Motor neuron (in vitro differentiated cells): ENCODE measurements around the gene SH3RF3. TPM values are rescaled to one million over a fixed set of nuclear protein-coding genes. Genes with fewer than 3 reads are reported as not detected.
A peak's percentile ranks its signal among the peaks of the same experiment; 100 is the strongest.

Experiments used
- ATAC-seq, 8 experiments: fragments of 200-7000 bp; cut with Tn5 transposase; replicated peaks in 6 of 8; 2 replicates each; pipeline ENCODE4 v1.8.0; 2021; ENCODE audit warnings: mild to moderate bottlenecking in 8 of 8, moderate library complexity in 8 of 8
- H3K27ac ChIP-seq, 2 donors: fragments of 250-450 bp; sonication (Bioruptor Pico); 2 replicates each; pipeline ENCODE4 v1.9.0; 2021; ENCODE audit warnings: antibody characterized with exemption in 2 of 2, mild to moderate bottlenecking in 2 of 2, moderate library complexity in 1 of 2
- H3K4me1 ChIP-seq, 2 donors: fragments of 250-450 bp; sonication (Bioruptor Pico); replicated peaks in 1 of 2; 2 replicates each; pipeline ENCODE4 v1.6.1; 2021; ENCODE audit warnings: antibody characterized with exemption in 2 of 2, mild to moderate bottlenecking in 2 of 2, moderate library complexity in 1 of 2
- H3K4me3 ChIP-seq, 5 donors: fragments of 250-450 bp; sonication (Bioruptor Pico); 2 replicates each; pipeline ENCODE4 v1.9.0; 2021; ENCODE audit warnings: antibody characterized with exemption in 5 of 5, mild to moderate bottlenecking in 5 of 5, moderate library complexity in 4 of 5
- WGBS, 10 experiments: fragments of 450-650 bp; shearing (Covaris generic); methylation state at CpG; one replicate each; pipeline ENCODE4 v1.0.0; 2022; 5-methylcytosine and 5-hydroxymethylcytosine counted together
- in situ Hi-C, 9 experiments: fragments of 400-800 bp; cut with MboI; loops; one replicate each; pipeline ENCODE4 v1.15.0; 2021; ENCODE audit warnings: low sequenced_read_pairs in 9 of 9, low pct_unique_long_range_greater_than_20kb in 2 of 9; ENCODE audit not compliant: unreplicated experiment in 9 of 9
- total RNA-seq, 8 experiments: library from RNA; unstranded; fragments of 300-600 nt; gene quantifications; 2 replicates each; pipeline versions ENCODE4 v1.2.3 to v1.2.4, GENCODE V29; 2022

Gene SH3RF3
- total RNA-seq, 8 experiments from 2014 or later, result 0.13 to 6.5 (median 3.2) TPM

GRCh38 chr2:109242210-109242653, 113.2 kb downstream of the SH3RF3 start:
- Histone ChIP-seq H3K4me3 (no peak overlapping the region), H3K27ac (no peak overlapping the region), H3K4me1 (peaks cover 13 to 31% of the 10 kb centered on the region in 2 donors)
- WGBS, 10 experiments, result 63 to 100% (median 95%) methylated on average over 1 to 5 of the region's 7 CpGs; no CpG with 5 or more reads in 6 of the 10 experiments
- peak in 3 of 8 experiments; percentile 16 to 74 (median 74) for ATAC-seq
- in situ Hi-C loops, result no loop called here

- H3K4me1 ChIP-seq, result peaks cover 12 to 27% of the 10 kb centered on the region in 2 donors
Observed at GRCh38 chr2:109242654-109243331, 113.8 kb downstream of the SH3RF3 start.

GRCh38 chr2:109243526-109244303, 114.7 kb downstream of the SH3RF3 start:
- Histone ChIP-seq H3K4me1 (peaks cover 4 to 21% of the 10 kb centered on the region in 2 donors), H3K4me3 (no peak overlapping the region), H3K27ac (no peak overlapping the region)
- in situ Hi-C loops, result no loop called here
- no peak for ATAC-seq
- 60 to 100% (median 85%) methylated on average over 1 to 9 of the region's 10 CpGs for WGBS, 10 experiments

More at GRCh38 chr2:109242654-109243331, 113.8 kb downstream of the SH3RF3 start:
- peak in 5 of 8 experiments; percentile 47 to 79 (median 66) for ATAC-seq
- WGBS, 10 experiments, result 34 to 100% (median 90%) methylated on average over 1 to 9 of the region's 12 CpGs; no CpG with 5 or more reads in 3 of the 10 experiments
- Histone ChIP-seq H3K27ac (no peak overlapping the region), H3K4me3 (no peak overlapping the region)
- in situ Hi-C loops, result no loop called here

GRCh38 chr2:109244304-109244582, 115.2 kb downstream of the SH3RF3 start:
- in situ Hi-C loops, result no loop called here
- H3K4me3 ChIP-seq, result no peak overlapping the region
- no peak for ATAC-seq
- peaks cover 3 to 19% of the 10 kb centered on the region in 2 donors for H3K4me1 ChIP-seq
- no peak overlapping the region for H3K27ac ChIP-seq

GRCh38 chr2:109244750-109245382, 115.9 kb downstream of the SH3RF3 start:
- in situ Hi-C loops, result no loop called here
- Histone ChIP-seq H3K4me1 (peaks cover 3 to 12% of the 10 kb centered on the region in 2 donors), H3K27ac (no peak overlapping the region), H3K4me3 (no peak overlapping the region)
- ATAC-seq, result peak in 1 of 8 experiments; percentile 83
- WGBS, 10 experiments, result 67 to 100% (median 89%) methylated on average over 1 to 3 of the region's 4 CpGs; no CpG with 5 or more reads in 3 of the 10 experiments

GRCh38 chr2:109246176-109246575, 117.2 kb downstream of the SH3RF3 start:
- ATAC-seq, result no peak

GRCh38 chr2:109246616-109247015, 117.6 kb downstream of the SH3RF3 start:
- Histone ChIP-seq H3K27ac (no peak overlapping the region), H3K4me1 (peaks cover 3 to 7% of the 10 kb centered on the region in 2 donors), H3K4me3 (no peak overlapping the region)
- WGBS, 10 experiments, result 80 to 100% (median 94%) methylated on average over 2 to 6 of the region's 11 CpGs; no CpG with 5 or more reads in 2 of the 10 experiments
- no peak for ATAC-seq
- in situ Hi-C loops, result no loop called here

More at GRCh38 chr2:109246176-109246575, 117.2 kb downstream of the SH3RF3 start:
- H3K4me3 ChIP-seq, result no peak overlapping the region
- peaks cover 3 to 9% of the 10 kb centered on the region in 2 donors for H3K4me1 ChIP-seq
- H3K27ac ChIP-seq, result no peak overlapping the region
- WGBS, 10 experiments, result 65 to 100% (median 94%) methylated on average over 2 to 8 of the region's 10 CpGs; no CpG with 5 or more reads in 3 of the 10 experiments
- in situ Hi-C loops, result no loop called here

- WGBS, 10 experiments, result 49 to 97% (median 84%) methylated on average over 5 to 8 of the region's 8 CpGs; no CpG with 5 or more reads in 2 of the 10 experiments
Observed at GRCh38 chr2:109247340-109247739, 118.3 kb downstream of the SH3RF3 start.

GRCh38 chr2:109247812-109248211, 118.8 kb downstream of the SH3RF3 start:
- in situ Hi-C loops, result no loop called here
- Histone ChIP-seq H3K27ac (no peak overlapping the region), H3K4me1 (peaks cover 3 to 7% of the 10 kb centered on the region in 2 donors), H3K4me3 (no peak overlapping the region)
- 30 to 80% (median 63%) methylated on average over 1 to 3 of the region's 3 CpGs; no CpG with 5 or more reads in 6 of the 10 experiments for WGBS, 10 experiments
- no peak for ATAC-seq

More at GRCh38 chr2:109247340-109247739, 118.3 kb downstream of the SH3RF3 start:
- H3K27ac ChIP-seq, result no peak overlapping the region
- no peak overlapping the region for H3K4me3 ChIP-seq
- H3K4me1 ChIP-seq, result peaks cover 3 to 7% of the 10 kb centered on the region in 2 donors
- no peak for ATAC-seq
- in situ Hi-C loops, result no loop called here

GRCh38 chr2:109248590-109248989, 119.6 kb downstream of the SH3RF3 start:
- WGBS, 10 experiments, result 57 to 100% (median 83%) methylated on average over 1 to 2 of the region's 2 CpGs; no CpG with 5 or more reads in 1 of the 10 experiments
- in situ Hi-C loops, result no loop called here
- Histone ChIP-seq H3K4me1 (peaks cover 0 to 7% of the 10 kb centered on the region in 2 donors), H3K27ac (no peak overlapping the region), H3K4me3 (no peak overlapping the region)
- no peak for ATAC-seq

GRCh38 chr2:109253217-109253616, 124.2 kb downstream of the SH3RF3 start:
- no peak overlapping the region for H3K4me3 ChIP-seq
- peaks cover 0 to 4% of the 10 kb centered on the region in 2 donors for H3K4me1 ChIP-seq
- H3K27ac ChIP-seq, result no peak overlapping the region
- 40 to 100% (median 87%) methylated on average over 1 to 6 of the region's 7 CpGs; no CpG with 5 or more reads in 1 of the 10 experiments for WGBS, 10 experiments
- peak in 1 of 8 experiments; percentile 31 for ATAC-seq
- in situ Hi-C loops, result no loop called here

- 69 to 98% (median 80%) methylated on average over 1 to 7 of the region's 12 CpGs; no CpG with 5 or more reads in 2 of the 10 experiments for WGBS, 10 experiments
- Histone ChIP-seq H3K4me3 (no peak overlapping the region), H3K4me1 (peaks cover 0 to 4% of the 10 kb centered on the region in 2 donors), H3K27ac (no peak overlapping the region)
- ATAC-seq, result no peak
- in situ Hi-C loops, result no loop called here
Observed at GRCh38 chr2:109254174-109254904, 125.3 kb downstream of the SH3RF3 start.
